GM23338 (cell line): ENCODE measurements around the gene UROS. TPM values are rescaled to one million over a fixed set of nuclear protein-coding genes. Genes with fewer than 3 reads are reported as not detected.

ENCODE experiments used
- ATAC-seq: fragments of 200-7000 bp; cut with Tn5 transposase; 3 replicates; pipeline ENCODE4 v1.9.1; 2020
- DNase-seq: peaks from one replicate; pipeline ENCODE4 v3.0.0-alpha.2; 2015; ENCODE audit warnings: low spot score
- H2AFZ ChIP-seq: fragments of 200-600 bp; sonication (generic); 2 replicates; pipeline ENCODE4 v1.8.0; 2016; ENCODE audit warnings: antibody characterized with exemption, mild to moderate bottlenecking, moderate library complexity
- H3F3A ChIP-seq: fragments of 200-600 bp; sonication (generic); replicated peaks from 2 replicates; pipeline ENCODE4 v1.8.0; 2017; ENCODE audit warnings: antibody characterized with exemption, mixed run types, low read depth
- H3K27ac ChIP-seq: fragments of 200-600 bp; sonication (generic); 2 replicates; pipeline ENCODE4 v1.6.1; 2016; ENCODE audit warnings: low read depth
- H3K27me3 ChIP-seq: fragments of 200-600 bp; sonication (generic); 2 replicates; pipeline ENCODE4 v1.8.0; 2016; ENCODE audit warnings: mild to moderate bottlenecking, mixed run types, moderate library complexity; ENCODE audit not compliant: insufficient read depth
- H3K36me3 ChIP-seq: fragments of 200-600 bp; sonication (generic); 2 replicates; pipeline ENCODE4 v1.8.0; 2016; ENCODE audit warnings: mild to moderate bottlenecking; ENCODE audit not compliant: insufficient read depth
- H3K4me1 ChIP-seq: fragments of 200-600 bp; sonication (generic); 2 replicates; pipeline ENCODE4 v1.8.0; 2016; ENCODE audit warnings: mild to moderate bottlenecking, moderate library complexity; ENCODE audit not compliant: insufficient read depth
- H3K4me2 ChIP-seq: fragments of 200-600 bp; sonication (generic); 2 replicates; pipeline ENCODE4 v1.7.1; 2017; ENCODE audit warnings: mixed run types
- H3K4me3 ChIP-seq: fragments of 200-600 bp; sonication (generic); 2 replicates; pipeline ENCODE4 v1.6.1; 2016; ENCODE audit warnings: mixed run types
- H3K79me2 ChIP-seq: fragments of 200-600 bp; sonication (generic); replicated peaks from 2 replicates; pipeline ENCODE4 v1.8.0; 2017; ENCODE audit warnings: mild to moderate bottlenecking; ENCODE audit not compliant: insufficient read depth
- H3K9me2 ChIP-seq: fragments of 200-600 bp; sonication (generic); 2 replicates; pipeline ENCODE4 v1.8.0; 2017; ENCODE audit not compliant: insufficient read depth
- H4K20me1 ChIP-seq: fragments of 200-600 bp; sonication (generic); replicated peaks from 2 replicates; pipeline ENCODE4 v1.8.0; 2017; ENCODE audit warnings: mild to moderate bottlenecking; ENCODE audit not compliant: insufficient read depth
- H3K27ac Mint-ChIP-seq: 2 replicates; pipeline ENCODE4 v1.8.0; 2020; ENCODE audit warnings: inconsistent platforms, mild to moderate bottlenecking, moderate library complexity, mixed read lengths
- H3K27me3 Mint-ChIP-seq: 3 replicates; pipeline ENCODE4 v1.8.0; 2022; ENCODE audit warnings: low read depth, mild to moderate bottlenecking, moderate library complexity, mixed read lengths, inconsistent platforms; ENCODE audit not compliant: insufficient read depth, poor library complexity
- H3K36me3 Mint-ChIP-seq: 3 replicates; pipeline ENCODE4 v1.8.0; 2021; ENCODE audit warnings: low read depth, mild to moderate bottlenecking, inconsistent platforms, moderate library complexity, mixed read lengths
- H3K4me1 Mint-ChIP-seq: 3 replicates; pipeline ENCODE4 v1.8.0; 2020; ENCODE audit warnings: mild to moderate bottlenecking, inconsistent platforms, mixed read lengths
- H3K4me3 Mint-ChIP-seq: 3 replicates; pipeline ENCODE4 v1.8.0; 2021; ENCODE audit warnings: moderate library complexity, mild to moderate bottlenecking, inconsistent platforms, mixed read lengths
- H3K9me3 Mint-ChIP-seq: 3 replicates; pipeline ENCODE4 v1.8.0; 2020; ENCODE audit warnings: moderate library complexity, mild to moderate bottlenecking, inconsistent platforms, mixed read lengths
- EZH2 ChIP-seq: fragments of 200-600 bp; sonication (generic); IDR thresholded peaks from one replicate; pipeline ENCODE4 v1.8.0; 2017; ENCODE audit warnings: antibody characterized with exemption, mild to moderate bottlenecking, low read depth; ENCODE audit not compliant: unreplicated experiment
- EZH2phosphoT487 ChIP-seq: fragments of 200-600 bp; sonication (generic); IDR thresholded peaks from one replicate; pipeline ENCODE4 v1.8.1; 2018; ENCODE audit warnings: antibody characterized with exemption; ENCODE audit not compliant: unreplicated experiment
- JUNB ChIP-seq: IDR thresholded peaks from one replicate; pipeline ENCODE4 v1.6.1; 2016; ENCODE audit warnings: antibody characterized with exemption; ENCODE audit not compliant: unreplicated experiment
- NANOG ChIP-seq: IDR thresholded peaks from 2 replicates; pipeline ENCODE4 v1.6.1; 2016; ENCODE audit warnings: antibody characterized with exemption, borderline replicate concordance
- POLR2AphosphoS5 ChIP-seq: IDR thresholded peaks from 2 replicates; pipeline ENCODE4 v1.6.1; 2016; ENCODE audit warnings: antibody characterized with exemption, low read depth
- STAT1 ChIP-seq: IDR thresholded peaks from one replicate; pipeline ENCODE4 v1.6.1; 2016; ENCODE audit warnings: antibody characterized with exemption; ENCODE audit not compliant: unreplicated experiment
- ZNF114 ChIP-seq: fragments of 250-450 bp; sonication (Bioruptor Pico); IDR thresholded peaks from 2 replicates; pipeline ENCODE4 v1.5.0; 2020; ENCODE audit warnings: mild to moderate bottlenecking, moderate library complexity
- ZNF331 ChIP-seq: fragments of 250-450 bp; sonication (Bioruptor Pico); IDR thresholded peaks from 2 replicates; pipeline ENCODE4 v1.5.0; 2020; ENCODE audit warnings: low read depth, mild to moderate bottlenecking, moderate library complexity
- polyA plus RNA-seq: library from polyadenylated mRNA; unstranded; fragments of >200 nt; fragmentation: Nextera tagmentation; extraction: Ambion mirVana; gene quantifications from 2 replicates; pipeline ENCODE4 v1.2.1, GENCODE V29; 2016
- total RNA-seq: library from RNA; depleted of rRNA; stranded (reverse); fragments of >200 nt; shearing (Covaris generic); gene quantifications from 2 replicates; pipeline ENCODE4 v1.2.3, GENCODE V29; 2014
- TF ChIP-seq, protein P1 (sequence below): IDR thresholded peaks from one replicate; pipeline ENCODE4 v1.6.1; 2018; ENCODE audit warnings: antibody characterized with exemption; ENCODE audit not compliant: unreplicated experiment
- TF ChIP-seq, protein P2 (sequence below): fragments of 250-450 bp; sonication (Bioruptor Pico); IDR thresholded peaks from 2 replicates; pipeline ENCODE4 v1.5.0; 2020; ENCODE audit warnings: mild to moderate bottlenecking, moderate library complexity
- TF ChIP-seq, protein P3 (sequence below), 2 experiments: fragments of 200-600 bp in 1 of 2; sonication (generic) in 1 of 2; conservative IDR thresholded peaks; 2 replicates each; pipeline versions ENCODE4 v1.5.1 to v1.6.1; 2016 to 2017; ENCODE audit warnings: antibody characterized with exemption in 2 of 2, low read depth in 2 of 2, mild to moderate bottlenecking in 2 of 2, moderate library complexity in 1 of 2
- TF ChIP-seq, protein P4 (sequence below): IDR thresholded peaks from 2 replicates; pipeline ENCODE4 v1.6.1; 2016; ENCODE audit warnings: antibody characterized with exemption

UROS gene
- total and polyA plus RNA-seq, 2 experiments from 2014 or later, result 41.3 to 43.4 TPM

DNA sequence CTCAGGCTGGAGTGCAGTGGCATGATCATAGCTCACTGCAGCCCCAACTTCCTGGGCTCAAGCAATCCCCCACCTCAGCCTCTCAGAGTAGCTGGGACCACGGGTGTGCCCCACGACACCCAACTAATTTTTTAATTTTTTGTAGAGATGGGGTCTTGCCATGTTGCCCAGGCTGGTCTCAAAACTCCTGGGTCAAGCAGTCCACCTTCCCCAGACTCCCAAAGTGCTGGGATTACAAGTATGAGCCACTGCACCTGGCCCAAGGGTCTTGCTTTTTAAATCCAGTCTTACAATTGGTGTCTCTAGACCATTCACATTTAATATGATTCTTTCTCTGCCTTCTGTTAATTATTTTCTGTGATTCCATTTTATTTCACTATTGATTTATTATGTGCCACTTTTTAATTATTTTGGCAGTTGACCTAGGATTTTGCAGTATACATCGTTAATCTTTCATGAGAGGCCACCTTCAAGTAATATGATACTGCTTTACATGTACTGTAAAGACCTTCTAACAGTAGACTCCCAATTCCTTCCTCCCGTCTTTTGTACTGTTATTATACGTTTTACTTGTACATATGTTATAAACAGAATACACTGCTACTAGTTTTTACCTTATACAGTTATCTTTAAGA is 66.1 kb downstream of the UROS start (continued):
- TF ChIP-seq, protein P1, sequence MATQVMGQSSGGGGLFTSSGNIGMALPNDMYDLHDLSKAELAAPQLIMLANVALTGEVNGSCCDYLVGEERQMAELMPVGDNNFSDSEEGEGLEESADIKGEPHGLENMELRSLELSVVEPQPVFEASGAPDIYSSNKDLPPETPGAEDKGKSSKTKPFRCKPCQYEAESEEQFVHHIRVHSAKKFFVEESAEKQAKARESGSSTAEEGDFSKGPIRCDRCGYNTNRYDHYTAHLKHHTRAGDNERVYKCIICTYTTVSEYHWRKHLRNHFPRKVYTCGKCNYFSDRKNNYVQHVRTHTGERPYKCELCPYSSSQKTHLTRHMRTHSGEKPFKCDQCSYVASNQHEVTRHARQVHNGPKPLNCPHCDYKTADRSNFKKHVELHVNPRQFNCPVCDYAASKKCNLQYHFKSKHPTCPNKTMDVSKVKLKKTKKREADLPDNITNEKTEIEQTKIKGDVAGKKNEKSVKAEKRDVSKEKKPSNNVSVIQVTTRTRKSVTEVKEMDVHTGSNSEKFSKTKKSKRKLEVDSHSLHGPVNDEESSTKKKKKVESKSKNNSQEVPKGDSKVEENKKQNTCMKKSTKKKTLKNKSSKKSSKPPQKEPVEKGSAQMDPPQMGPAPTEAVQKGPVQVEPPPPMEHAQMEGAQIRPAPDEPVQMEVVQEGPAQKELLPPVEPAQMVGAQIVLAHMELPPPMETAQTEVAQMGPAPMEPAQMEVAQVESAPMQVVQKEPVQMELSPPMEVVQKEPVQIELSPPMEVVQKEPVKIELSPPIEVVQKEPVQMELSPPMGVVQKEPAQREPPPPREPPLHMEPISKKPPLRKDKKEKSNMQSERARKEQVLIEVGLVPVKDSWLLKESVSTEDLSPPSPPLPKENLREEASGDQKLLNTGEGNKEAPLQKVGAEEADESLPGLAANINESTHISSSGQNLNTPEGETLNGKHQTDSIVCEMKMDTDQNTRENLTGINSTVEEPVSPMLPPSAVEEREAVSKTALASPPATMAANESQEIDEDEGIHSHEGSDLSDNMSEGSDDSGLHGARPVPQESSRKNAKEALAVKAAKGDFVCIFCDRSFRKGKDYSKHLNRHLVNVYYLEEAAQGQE, result no peak
- TF ChIP-seq EZH2phosphoT487 (no peak), EZH2 (no peak), ZNF331 (CRISPR knock-in tag) (no peak)

DNA sequence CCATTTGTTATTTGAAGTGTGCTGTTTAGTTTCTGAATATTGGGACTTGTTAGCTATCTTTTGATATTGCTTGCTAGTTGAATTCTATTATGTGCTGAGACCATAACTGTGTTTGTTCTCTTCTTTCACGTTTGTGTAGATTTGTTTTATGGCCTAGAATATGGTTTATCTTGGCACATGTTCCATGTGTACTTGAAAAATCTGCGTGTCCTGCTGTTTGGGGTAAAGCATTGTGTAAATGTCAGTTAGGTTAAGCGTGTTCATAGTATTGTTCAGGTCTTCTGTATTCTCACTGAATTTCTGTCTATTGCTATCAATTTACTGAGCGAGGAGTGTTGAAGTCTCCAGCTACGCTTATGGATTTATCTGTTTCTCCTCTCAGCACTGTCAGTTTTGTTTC is 66.9 kb downstream of the UROS start:
- ATAC-seq (no peak), DNase-seq (no peak)
- H3K9me3 Mint-ChIP-seq, result no peaks in the 10 kb centered on the region
- H3K27ac Mint-ChIP-seq, result no peak overlapping the region
- H3K36me3 Mint-ChIP-seq, result peaks cover 65% of the 10 kb centered on the region
- Histone ChIP-seq H3K4me2 (no peak overlapping the region), H3K27ac (no peak overlapping the region), H3K79me2 (peaks cover 9% of the 10 kb centered on the region; the same call in 1 of the 2 replicates), H4K20me1 (0 out of 2 replicates have a peak, but pooled peaks cover 18% of the 10 kb centered on the region), H3K36me3 (peaks cover 68% of the 10 kb centered on the region), H3K4me3 (no peak overlapping the region), H3K4me1 (no peaks in the 10 kb centered on the region), H3K27me3 (no peaks in the 10 kb centered on the region), H3F3A (no peaks in the 10 kb centered on the region), H3K9me2 (no peaks in the 10 kb centered on the region), H2AFZ (no peak overlapping the region)
- H3K4me3 Mint-ChIP-seq, result no peak overlapping the region
- H3K27me3 Mint-ChIP-seq, result peaks cover 2% of the 10 kb centered on the region
- peaks cover under 1% of the 10 kb centered on the region for H3K4me1 Mint-ChIP-seq
- TF ChIP-seq, protein P2, sequence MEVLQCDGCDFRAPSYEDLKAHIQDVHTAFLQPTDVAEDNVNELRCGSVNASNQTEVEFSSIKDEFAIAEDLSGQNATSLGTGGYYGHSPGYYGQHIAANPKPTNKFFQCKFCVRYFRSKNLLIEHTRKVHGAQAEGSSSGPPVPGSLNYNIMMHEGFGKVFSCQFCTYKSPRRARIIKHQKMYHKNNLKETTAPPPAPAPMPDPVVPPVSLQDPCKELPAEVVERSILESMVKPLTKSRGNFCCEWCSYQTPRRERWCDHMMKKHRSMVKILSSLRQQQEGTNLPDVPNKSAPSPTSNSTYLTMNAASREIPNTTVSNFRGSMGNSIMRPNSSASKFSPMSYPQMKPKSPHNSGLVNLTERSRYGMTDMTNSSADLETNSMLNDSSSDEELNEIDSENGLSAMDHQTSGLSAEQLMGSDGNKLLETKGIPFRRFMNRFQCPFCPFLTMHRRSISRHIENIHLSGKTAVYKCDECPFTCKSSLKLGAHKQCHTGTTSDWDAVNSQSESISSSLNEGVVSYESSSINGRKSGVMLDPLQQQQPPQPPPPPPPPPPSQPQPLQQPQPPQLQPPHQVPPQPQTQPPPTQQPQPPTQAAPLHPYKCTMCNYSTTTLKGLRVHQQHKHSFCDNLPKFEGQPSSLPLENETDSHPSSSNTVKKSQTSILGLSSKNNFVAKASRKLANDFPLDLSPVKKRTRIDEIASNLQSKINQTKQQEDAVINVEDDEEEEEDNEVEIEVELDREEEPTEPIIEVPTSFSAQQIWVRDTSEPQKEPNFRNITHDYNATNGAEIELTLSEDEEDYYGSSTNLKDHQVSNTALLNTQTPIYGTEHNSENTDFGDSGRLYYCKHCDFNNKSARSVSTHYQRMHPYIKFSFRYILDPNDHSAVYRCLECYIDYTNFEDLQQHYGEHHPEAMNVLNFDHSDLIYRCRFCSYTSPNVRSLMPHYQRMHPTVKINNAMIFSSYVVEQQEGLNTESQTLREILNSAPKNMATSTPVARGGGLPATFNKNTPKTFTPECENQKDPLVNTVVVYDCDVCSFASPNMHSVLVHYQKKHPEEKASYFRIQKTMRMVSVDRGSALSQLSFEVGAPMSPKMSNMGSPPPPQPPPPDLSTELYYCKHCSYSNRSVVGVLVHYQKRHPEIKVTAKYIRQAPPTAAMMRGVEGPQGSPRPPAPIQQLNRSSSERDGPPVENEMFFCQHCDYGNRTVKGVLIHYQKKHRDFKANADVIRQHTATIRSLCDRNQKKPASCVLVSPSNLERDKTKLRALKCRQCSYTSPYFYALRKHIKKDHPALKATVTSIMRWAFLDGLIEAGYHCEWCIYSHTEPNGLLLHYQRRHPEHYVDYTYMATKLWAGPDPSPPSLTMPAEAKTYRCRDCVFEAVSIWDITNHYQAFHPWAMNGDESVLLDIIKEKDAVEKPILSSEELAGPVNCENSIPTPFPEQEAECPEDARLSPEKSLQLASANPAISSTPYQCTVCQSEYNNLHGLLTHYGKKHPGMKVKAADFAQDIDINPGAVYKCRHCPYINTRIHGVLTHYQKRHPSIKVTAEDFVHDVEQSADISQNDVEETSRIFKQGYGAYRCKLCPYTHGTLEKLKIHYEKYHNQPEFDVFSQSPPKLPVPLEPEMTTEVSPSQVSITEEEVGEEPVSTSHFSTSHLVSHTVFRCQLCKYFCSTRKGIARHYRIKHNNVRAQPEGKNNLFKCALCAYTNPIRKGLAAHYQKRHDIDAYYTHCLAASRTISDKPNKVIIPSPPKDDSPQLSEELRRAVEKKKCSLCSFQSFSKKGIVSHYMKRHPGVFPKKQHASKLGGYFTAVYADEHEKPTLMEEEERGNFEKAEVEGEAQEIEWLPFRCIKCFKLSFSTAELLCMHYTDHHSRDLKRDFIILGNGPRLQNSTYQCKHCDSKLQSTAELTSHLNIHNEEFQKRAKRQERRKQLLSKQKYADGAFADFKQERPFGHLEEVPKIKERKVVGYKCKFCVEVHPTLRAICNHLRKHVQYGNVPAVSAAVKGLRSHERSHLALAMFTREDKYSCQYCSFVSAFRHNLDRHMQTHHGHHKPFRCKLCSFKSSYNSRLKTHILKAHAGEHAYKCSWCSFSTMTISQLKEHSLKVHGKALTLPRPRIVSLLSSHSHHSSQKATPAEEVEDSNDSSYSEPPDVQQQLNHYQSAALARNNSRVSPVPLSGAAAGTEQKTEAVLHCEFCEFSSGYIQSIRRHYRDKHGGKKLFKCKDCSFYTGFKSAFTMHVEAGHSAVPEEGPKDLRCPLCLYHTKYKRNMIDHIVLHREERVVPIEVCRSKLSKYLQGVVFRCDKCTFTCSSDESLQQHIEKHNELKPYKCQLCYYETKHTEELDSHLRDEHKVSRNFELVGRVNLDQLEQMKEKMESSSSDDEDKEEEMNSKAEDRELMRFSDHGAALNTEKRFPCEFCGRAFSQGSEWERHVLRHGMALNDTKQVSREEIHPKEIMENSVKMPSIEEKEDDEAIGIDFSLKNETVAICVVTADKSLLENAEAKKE (CRISPR knock-in tag), result no peak
- TF ChIP-seq ZNF331 (CRISPR knock-in tag) (no peak), NANOG (no peak), EZH2phosphoT487 (no peak), POLR2AphosphoS5 (no peak), EZH2 (no peak), ZNF114 (no peak), STAT1 (no peak), JUNB (no peak)
- TF ChIP-seq, protein P3, sequence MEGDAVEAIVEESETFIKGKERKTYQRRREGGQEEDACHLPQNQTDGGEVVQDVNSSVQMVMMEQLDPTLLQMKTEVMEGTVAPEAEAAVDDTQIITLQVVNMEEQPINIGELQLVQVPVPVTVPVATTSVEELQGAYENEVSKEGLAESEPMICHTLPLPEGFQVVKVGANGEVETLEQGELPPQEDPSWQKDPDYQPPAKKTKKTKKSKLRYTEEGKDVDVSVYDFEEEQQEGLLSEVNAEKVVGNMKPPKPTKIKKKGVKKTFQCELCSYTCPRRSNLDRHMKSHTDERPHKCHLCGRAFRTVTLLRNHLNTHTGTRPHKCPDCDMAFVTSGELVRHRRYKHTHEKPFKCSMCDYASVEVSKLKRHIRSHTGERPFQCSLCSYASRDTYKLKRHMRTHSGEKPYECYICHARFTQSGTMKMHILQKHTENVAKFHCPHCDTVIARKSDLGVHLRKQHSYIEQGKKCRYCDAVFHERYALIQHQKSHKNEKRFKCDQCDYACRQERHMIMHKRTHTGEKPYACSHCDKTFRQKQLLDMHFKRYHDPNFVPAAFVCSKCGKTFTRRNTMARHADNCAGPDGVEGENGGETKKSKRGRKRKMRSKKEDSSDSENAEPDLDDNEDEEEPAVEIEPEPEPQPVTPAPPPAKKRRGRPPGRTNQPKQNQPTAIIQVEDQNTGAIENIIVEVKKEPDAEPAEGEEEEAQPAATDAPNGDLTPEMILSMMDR (conservative IDR thresholded peaks at IDR 0.05; ENCODE audit: low read depth in 2 of 2), result no peak
- TF ChIP-seq, protein P4, sequence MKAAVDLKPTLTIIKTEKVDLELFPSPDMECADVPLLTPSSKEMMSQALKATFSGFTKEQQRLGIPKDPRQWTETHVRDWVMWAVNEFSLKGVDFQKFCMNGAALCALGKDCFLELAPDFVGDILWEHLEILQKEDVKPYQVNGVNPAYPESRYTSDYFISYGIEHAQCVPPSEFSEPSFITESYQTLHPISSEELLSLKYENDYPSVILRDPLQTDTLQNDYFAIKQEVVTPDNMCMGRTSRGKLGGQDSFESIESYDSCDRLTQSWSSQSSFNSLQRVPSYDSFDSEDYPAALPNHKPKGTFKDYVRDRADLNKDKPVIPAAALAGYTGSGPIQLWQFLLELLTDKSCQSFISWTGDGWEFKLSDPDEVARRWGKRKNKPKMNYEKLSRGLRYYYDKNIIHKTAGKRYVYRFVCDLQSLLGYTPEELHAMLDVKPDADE, result no peak
